ENCODE results near the gene GPRC5D. TPM values are rescaled to one million over a fixed set of nuclear protein-coding genes. Genes with fewer than 3 reads are reported as not detected.

GPRC5D gene
- total RNA-seq, 1 experiment from 2014 or later, result 0.33 TPM

DNA sequence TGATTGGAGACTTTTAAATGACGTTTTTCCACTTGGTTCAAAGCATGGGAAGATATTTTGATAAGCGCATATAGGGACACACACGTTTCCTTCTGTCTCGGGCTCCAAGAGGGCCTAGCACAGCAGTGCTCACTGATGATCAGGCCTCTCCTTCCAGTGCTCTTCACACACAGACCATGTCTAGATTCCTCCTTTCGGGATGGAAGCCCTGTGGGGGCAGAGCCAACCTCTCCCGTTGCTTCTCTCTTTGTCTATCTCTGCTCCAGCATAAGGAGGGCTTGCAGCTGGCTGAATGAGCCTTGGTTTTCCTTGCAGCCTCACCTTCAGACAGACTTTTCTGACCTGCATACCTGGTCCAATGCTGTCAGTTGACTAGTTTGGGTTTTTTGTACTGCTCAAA lies 22.3 kb downstream of the GPRC5D start:
- POLR2A ChIA-PET, result no interaction called here
- no peak overlapping the region for H3K4me3 Mint-ChIP-seq
- ATAC-seq (no peak), DNase-seq (ENCODE audit: low spot score) (no peak)
- peaks cover 5% of the 10 kb centered on the region for H3K4me1 Mint-ChIP-seq
- peaks cover 10% of the 10 kb centered on the region for H3K9me3 Mint-ChIP-seq
- no peaks in the 10 kb centered on the region; the same call in 1 of the 2 replicates for H3K27me3 Mint-ChIP-seq (ENCODE audit: low read depth)
- H3K36me3 Mint-ChIP-seq, result no peaks in the 10 kb centered on the region
- CTCF ChIA-PET, result no interaction called here
- TF ChIP-seq AR (CRISPR knock-in tag; IDR thresholded peaks at IDR 0.05), result no peak
- TF ChIP-seq, protein P1, sequence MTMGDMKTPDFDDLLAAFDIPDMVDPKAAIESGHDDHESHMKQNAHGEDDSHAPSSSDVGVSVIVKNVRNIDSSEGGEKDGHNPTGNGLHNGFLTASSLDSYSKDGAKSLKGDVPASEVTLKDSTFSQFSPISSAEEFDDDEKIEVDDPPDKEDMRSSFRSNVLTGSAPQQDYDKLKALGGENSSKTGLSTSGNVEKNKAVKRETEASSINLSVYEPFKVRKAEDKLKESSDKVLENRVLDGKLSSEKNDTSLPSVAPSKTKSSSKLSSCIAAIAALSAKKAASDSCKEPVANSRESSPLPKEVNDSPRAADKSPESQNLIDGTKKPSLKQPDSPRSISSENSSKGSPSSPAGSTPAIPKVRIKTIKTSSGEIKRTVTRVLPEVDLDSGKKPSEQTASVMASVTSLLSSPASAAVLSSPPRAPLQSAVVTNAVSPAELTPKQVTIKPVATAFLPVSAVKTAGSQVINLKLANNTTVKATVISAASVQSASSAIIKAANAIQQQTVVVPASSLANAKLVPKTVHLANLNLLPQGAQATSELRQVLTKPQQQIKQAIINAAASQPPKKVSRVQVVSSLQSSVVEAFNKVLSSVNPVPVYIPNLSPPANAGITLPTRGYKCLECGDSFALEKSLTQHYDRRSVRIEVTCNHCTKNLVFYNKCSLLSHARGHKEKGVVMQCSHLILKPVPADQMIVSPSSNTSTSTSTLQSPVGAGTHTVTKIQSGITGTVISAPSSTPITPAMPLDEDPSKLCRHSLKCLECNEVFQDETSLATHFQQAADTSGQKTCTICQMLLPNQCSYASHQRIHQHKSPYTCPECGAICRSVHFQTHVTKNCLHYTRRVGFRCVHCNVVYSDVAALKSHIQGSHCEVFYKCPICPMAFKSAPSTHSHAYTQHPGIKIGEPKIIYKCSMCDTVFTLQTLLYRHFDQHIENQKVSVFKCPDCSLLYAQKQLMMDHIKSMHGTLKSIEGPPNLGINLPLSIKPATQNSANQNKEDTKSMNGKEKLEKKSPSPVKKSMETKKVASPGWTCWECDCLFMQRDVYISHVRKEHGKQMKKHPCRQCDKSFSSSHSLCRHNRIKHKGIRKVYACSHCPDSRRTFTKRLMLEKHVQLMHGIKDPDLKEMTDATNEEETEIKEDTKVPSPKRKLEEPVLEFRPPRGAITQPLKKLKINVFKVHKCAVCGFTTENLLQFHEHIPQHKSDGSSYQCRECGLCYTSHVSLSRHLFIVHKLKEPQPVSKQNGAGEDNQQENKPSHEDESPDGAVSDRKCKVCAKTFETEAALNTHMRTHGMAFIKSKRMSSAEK (CRISPR knock-in tag; IDR thresholded peaks at IDR 0.05; ENCODE audit: borderline replicate concordance), result no peak
- TF ChIP-seq, protein P2, sequence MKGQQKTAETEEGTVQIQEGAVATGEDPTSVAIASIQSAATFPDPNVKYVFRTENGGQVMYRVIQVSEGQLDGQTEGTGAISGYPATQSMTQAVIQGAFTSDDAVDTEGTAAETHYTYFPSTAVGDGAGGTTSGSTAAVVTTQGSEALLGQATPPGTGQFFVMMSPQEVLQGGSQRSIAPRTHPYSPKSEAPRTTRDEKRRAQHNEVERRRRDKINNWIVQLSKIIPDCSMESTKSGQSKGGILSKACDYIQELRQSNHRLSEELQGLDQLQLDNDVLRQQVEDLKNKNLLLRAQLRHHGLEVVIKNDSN (CRISPR knock-in tag; IDR thresholded peaks at IDR 0.05), result no peak
- no peak overlapping the region for H3K27ac Mint-ChIP-seq

DNA sequence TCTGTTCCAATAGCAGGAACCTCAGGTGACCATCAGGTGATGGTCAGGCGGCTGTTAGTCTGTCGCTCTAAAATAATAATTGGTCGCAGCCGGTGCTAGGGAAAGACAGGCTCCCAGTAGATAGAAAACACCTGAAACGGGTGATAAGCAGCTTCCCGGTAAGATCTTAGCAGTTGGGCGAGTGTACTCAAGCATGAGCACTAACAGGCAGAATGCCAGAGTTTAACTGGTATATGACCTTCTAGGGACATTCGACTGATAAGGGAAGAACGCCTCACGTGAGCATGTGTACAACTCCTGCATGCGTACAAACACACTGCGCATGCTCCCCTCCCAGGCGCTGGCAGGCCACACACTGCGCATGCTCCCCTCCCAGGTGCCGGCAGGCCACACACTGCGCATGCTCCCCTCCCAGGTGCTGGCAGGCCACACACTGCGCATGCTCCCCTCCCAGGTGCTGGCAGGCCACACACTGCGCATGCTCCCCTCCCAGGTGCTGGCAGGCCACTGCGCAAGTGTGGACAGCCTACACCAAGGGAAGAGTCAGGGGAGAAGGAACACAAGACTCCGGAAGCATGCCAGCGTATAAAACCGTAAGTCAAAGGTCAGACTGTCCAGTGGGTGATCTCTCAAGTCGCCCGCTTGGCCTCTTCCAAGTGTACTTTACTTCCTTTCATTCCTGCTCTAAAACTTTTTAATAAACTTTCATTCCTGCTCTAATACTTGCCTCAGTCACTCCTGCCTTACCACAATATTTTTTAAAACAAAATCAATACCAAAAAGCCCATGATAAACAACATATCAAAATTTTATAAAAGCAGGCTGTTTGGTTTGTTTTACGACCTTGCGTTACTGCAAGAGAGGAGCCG lies 24.5 kb downstream of the GPRC5D start:
- CTCF ChIA-PET, result interaction anchor here (1.6 kb wide), 1 partner anchor 11 kb away, joined by 4 read pairs; no protein-coding TSS in a partner anchor
- H3K36me3 Mint-ChIP-seq, result no peaks in the 10 kb centered on the region
- H3K27me3 Mint-ChIP-seq (ENCODE audit: low read depth), result no peaks in the 10 kb centered on the region
- ATAC-seq, result no peak
- DNase-seq (ENCODE audit: low spot score), result no peak
- TF ChIP-seq CBFB (CRISPR knock-in tag; IDR thresholded peaks at IDR 0.05; ENCODE audit: low read depth) (no peak), RORB (CRISPR knock-in tag; IDR thresholded peaks at IDR 0.05) (no peak), ZNF396 (CRISPR knock-in tag; IDR thresholded peaks at IDR 0.05; ENCODE audit: borderline replicate concordance) (no peak), ZNF121 (CRISPR knock-in tag; IDR thresholded peaks at IDR 0.05) (no peak), HMGA2 (CRISPR knock-in tag; IDR thresholded peaks at IDR 0.05) (no peak), KAT7 (CRISPR knock-in tag; IDR thresholded peaks at IDR 0.05; ENCODE audit: borderline replicate concordance) (no peak), CREB1 (CRISPR knock-in tag; IDR thresholded peaks at IDR 0.05) (no peak), CTCF (IDR thresholded peaks at IDR 0.05) (no peak), ELF4 (CRISPR knock-in tag; IDR thresholded peaks at IDR 0.05; ENCODE audit: low read depth) (no peak), TEAD4 (CRISPR knock-in tag; IDR thresholded peaks at IDR 0.05) (no peak), SMAD4 (CRISPR knock-in tag; IDR thresholded peaks at IDR 0.05) (no peak), TP53 (CRISPR knock-in tag; IDR thresholded peaks at IDR 0.05) (no peak)
- TF ChIP-seq, protein P3, sequence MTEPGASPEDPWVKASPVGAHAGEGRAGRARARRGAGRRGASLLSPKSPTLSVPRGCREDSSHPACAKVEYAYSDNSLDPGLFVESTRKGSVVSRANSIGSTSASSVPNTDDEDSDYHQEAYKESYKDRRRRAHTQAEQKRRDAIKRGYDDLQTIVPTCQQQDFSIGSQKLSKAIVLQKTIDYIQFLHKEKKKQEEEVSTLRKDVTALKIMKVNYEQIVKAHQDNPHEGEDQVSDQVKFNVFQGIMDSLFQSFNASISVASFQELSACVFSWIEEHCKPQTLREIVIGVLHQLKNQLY (CRISPR knock-in tag; IDR thresholded peaks at IDR 0.05), result no peak
- TF ChIP-seq, protein P4, sequence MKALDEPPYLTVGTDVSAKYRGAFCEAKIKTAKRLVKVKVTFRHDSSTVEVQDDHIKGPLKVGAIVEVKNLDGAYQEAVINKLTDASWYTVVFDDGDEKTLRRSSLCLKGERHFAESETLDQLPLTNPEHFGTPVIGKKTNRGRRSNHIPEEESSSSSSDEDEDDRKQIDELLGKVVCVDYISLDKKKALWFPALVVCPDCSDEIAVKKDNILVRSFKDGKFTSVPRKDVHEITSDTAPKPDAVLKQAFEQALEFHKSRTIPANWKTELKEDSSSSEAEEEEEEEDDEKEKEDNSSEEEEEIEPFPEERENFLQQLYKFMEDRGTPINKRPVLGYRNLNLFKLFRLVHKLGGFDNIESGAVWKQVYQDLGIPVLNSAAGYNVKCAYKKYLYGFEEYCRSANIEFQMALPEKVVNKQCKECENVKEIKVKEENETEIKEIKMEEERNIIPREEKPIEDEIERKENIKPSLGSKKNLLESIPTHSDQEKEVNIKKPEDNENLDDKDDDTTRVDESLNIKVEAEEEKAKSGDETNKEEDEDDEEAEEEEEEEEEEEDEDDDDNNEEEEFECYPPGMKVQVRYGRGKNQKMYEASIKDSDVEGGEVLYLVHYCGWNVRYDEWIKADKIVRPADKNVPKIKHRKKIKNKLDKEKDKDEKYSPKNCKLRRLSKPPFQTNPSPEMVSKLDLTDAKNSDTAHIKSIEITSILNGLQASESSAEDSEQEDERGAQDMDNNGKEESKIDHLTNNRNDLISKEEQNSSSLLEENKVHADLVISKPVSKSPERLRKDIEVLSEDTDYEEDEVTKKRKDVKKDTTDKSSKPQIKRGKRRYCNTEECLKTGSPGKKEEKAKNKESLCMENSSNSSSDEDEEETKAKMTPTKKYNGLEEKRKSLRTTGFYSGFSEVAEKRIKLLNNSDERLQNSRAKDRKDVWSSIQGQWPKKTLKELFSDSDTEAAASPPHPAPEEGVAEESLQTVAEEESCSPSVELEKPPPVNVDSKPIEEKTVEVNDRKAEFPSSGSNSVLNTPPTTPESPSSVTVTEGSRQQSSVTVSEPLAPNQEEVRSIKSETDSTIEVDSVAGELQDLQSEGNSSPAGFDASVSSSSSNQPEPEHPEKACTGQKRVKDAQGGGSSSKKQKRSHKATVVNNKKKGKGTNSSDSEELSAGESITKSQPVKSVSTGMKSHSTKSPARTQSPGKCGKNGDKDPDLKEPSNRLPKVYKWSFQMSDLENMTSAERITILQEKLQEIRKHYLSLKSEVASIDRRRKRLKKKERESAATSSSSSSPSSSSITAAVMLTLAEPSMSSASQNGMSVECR (CRISPR knock-in tag; IDR thresholded peaks at IDR 0.05; ENCODE audit: borderline replicate concordance), result no peak
- POLR2A ChIA-PET, result no interaction called here
- H3K27ac Mint-ChIP-seq, result no peak overlapping the region
- peaks cover under 1% of the 10 kb centered on the region; the same call in 1 of the 2 replicates for H3K4me1 Mint-ChIP-seq
- peaks cover 10% of the 10 kb centered on the region for H3K9me3 Mint-ChIP-seq
- no peak overlapping the region for H3K4me3 Mint-ChIP-seq

All from WTC11 (cell line).